ENCODE data around the gene ACP7. TPM values are rescaled to one million over a fixed set of nuclear protein-coding genes. Genes with fewer than 3 reads are reported as not detected.

The ACP7 gene
- total RNA-seq, 1 donor from 2014 or later: 0.31 TPM

DNA sequence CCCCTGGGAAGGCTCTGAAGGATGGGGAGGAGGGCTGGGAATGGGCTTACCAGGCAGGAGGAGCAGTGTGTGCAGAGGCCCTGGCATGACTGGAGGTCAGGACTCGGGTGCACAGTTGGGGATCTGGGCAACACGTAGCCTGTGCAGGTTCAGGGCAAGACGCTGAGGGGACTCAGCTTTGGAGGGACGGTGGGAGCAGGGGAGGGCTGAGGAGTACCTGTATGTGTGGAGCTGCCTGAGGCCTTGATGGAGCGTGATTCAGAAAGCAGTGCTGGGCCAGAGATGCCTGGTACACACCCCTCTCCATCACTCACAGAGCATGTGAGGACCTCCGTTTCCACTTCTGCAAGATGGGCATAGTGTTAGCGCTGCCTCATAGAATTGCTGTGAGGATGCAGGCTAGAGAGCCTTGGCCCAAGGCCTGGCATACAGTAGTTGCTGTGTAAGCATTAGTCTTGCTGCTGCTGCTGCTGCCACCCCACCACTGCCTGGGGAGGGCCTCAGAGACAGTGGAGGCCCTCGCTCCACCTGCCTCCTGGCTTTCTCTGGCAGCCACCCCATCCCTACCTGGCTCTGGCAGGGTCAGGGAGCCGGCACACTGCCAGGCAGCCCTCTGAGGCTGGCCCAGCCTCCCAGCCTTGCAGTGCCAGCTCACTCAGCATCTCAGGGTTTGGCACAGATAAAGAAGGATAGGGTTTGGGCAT lies 43.8 kb downstream of the ACP7 start:
- Mint-ChIP-seq H3K27me3 (no peaks in the 10 kb centered on the region), H3K36me3 (no peaks in the 10 kb centered on the region), H3K27ac (peak overlapping the region; percentile 96), H3K4me1 (ENCODE audit: unreplicated experiment) (peaks cover 65% of the 10 kb centered on the region), H3K4me3 (peak overlapping the region; percentile 97), H3K9me3 (no peaks in the 10 kb centered on the region)
- TF ChIP-seq, protein P1, sequence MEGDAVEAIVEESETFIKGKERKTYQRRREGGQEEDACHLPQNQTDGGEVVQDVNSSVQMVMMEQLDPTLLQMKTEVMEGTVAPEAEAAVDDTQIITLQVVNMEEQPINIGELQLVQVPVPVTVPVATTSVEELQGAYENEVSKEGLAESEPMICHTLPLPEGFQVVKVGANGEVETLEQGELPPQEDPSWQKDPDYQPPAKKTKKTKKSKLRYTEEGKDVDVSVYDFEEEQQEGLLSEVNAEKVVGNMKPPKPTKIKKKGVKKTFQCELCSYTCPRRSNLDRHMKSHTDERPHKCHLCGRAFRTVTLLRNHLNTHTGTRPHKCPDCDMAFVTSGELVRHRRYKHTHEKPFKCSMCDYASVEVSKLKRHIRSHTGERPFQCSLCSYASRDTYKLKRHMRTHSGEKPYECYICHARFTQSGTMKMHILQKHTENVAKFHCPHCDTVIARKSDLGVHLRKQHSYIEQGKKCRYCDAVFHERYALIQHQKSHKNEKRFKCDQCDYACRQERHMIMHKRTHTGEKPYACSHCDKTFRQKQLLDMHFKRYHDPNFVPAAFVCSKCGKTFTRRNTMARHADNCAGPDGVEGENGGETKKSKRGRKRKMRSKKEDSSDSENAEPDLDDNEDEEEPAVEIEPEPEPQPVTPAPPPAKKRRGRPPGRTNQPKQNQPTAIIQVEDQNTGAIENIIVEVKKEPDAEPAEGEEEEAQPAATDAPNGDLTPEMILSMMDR (conservative IDR thresholded peaks at IDR 0.05): no peak
- no peak for DNase-seq (ENCODE audit: extremely low spot score, unreplicated experiment)

DNA sequence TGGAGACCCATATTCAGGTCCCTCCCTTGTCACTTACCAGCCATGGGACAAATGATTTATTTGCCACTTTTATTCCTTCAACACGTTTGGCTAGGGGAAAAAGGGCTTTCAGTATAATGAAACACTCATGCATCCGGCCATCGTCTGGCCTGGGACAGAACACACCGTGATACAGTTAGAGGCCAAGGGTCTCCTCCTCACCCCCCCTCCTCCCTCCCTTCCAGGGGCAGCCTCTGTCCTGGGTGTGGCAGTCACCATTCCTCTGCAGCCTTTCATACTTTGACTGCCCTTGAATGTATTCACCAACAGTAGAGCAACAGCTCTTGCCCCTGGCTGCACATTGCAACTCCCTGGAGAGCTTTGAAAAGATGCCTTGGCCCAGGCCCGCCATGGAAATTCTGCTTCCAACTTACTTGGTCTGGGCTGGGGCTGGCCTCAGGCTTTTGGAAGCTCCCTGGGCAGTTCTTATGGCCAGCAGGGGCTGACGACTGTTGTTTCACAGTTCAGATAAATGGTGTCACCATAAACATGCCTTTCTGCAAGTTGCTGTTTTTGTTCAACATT lies 44.4 kb downstream of the ACP7 start:
- no peaks in the 10 kb centered on the region for H3K36me3 Mint-ChIP-seq
- peak overlapping the region; percentile 67 for H3K27ac Mint-ChIP-seq
- no peak for DNase-seq (ENCODE audit: extremely low spot score, unreplicated experiment)
- H3K9me3 Mint-ChIP-seq: no peaks in the 10 kb centered on the region
- peak overlapping the region; percentile 65 for H3K4me3 Mint-ChIP-seq
- H3K27me3 Mint-ChIP-seq: no peaks in the 10 kb centered on the region
- H3K4me1 Mint-ChIP-seq (ENCODE audit: unreplicated experiment): peaks cover 70% of the 10 kb centered on the region
- TF ChIP-seq, protein P1 (conservative IDR thresholded peaks at IDR 0.05): peak; percentile 17

DNA sequence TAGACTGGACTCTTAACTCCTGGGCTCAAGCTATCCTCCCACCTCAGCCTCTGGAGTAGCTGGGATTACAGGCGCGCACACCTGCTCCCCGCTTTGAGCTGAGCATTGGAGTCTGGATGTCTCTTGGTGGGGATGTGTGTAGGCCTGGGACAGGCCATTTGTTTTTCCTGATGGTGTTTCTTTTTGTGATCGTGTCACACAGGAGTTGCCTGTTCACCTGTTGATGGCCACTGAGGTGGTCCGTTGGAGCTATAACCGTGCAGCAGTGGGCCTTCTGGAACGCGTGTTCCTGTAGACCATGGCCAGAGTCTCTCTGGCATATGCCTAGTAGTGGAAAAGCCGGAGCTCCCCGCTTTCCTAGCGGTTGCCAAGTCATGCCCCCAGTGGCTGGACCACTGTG lies 44.9 kb downstream of the ACP7 start:
- Mint-ChIP-seq H3K27ac (peak overlapping the region; percentile 67), H3K36me3 (no peaks in the 10 kb centered on the region), H3K4me3 (peak overlapping the region; percentile 65), H3K27me3 (no peaks in the 10 kb centered on the region), H3K4me1 (ENCODE audit: unreplicated experiment) (peaks cover 73% of the 10 kb centered on the region), H3K9me3 (no peaks in the 10 kb centered on the region)
- DNase-seq (ENCODE audit: extremely low spot score, unreplicated experiment): no peak
- TF ChIP-seq, protein P1 (conservative IDR thresholded peaks at IDR 0.05): no peak

DNA sequence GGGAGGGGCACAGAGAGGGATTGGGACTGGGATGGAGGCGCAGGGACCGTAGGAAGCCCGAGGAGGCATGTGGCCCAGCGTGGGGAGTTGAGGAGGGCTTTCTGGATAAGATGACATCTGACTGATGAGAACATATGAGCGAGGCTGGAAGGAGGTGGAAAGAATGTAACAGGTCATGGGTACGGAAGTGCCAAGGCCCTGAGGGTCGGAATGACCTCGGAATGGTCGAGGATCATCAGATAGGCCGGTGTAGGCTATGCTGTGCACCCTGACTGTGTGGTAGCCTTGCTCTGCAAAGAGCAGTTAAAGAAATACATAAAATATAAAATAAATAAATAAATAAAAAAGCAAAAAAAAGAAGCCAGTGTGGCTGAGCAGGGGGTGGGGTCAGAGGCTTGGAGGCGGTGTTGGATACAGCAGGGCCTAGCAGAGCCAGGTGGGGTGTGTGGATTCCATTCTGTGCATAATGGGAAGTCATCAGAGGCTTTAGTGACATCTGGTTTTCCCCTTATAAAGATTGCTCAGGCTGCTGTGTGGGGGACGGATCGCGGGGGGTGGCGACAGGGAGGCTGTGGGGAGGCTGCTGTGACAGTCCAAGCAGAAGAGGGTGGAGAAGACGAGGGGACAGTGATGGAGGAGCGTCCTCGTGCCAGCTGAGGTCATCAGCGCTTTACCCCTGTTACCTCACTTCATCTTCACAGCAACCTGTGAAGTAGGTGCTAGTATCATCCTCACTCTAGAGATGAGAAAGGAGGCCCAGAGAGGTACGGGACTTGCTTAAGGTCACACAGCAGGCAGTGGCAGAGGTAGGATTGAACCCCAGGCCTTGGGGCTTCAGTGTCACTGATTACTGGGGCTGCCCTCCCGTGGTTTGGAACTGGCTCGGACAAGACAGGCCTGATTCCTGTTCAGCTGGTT lies 46.4 kb downstream of the ACP7 start:
- H3K27ac Mint-ChIP-seq: peak overlapping the region; percentile 85

DNA sequence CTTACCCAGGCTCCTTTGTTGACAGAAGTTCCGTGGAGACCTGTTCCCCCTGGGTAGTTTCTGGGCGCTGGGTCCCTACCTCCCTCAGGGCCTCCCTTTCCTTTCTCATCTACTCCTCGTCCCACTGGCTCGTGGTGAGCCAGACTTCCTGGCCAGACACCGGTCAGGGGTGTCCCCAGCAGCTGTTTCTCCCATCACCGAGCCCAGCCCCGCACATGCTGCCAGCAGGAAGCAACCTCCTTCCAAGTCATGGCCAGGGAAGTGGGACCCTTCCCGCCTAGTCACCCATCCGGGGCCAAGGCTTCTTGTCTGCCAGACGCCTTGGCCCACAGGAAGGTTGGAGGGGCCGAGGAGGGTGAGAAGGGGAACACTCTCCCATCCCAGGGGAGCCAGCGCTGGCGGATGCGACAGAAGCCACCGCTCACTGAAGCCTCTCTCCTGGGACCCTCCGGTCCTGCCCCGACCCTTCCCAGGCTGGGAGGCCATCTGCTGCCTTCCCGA lies 47.1 kb downstream of the ACP7 start:
- Mint-ChIP-seq H3K36me3 (no peaks in the 10 kb centered on the region), H3K4me1 (ENCODE audit: unreplicated experiment) (peaks cover 66% of the 10 kb centered on the region), H3K9me3 (no peaks in the 10 kb centered on the region), H3K27ac (peak overlapping the region; percentile 85), H3K27me3 (no peaks in the 10 kb centered on the region), H3K4me3 (no peak overlapping the region)
- TF ChIP-seq, protein P1 (conservative IDR thresholded peaks at IDR 0.05): no peak
- no peak for DNase-seq (ENCODE audit: extremely low spot score, unreplicated experiment)

More for the DNA sequence above, 46.4 kb downstream of the ACP7 start:
- no peaks in the 10 kb centered on the region for H3K27me3 Mint-ChIP-seq
- peaks cover 67% of the 10 kb centered on the region for H3K4me1 Mint-ChIP-seq (ENCODE audit: unreplicated experiment)
- H3K4me3 Mint-ChIP-seq: peak overlapping the region; percentile 57
- no peaks in the 10 kb centered on the region for H3K9me3 Mint-ChIP-seq
- no peak for DNase-seq (ENCODE audit: extremely low spot score, unreplicated experiment)
- H3K36me3 Mint-ChIP-seq: no peaks in the 10 kb centered on the region
- TF ChIP-seq, protein P1 (conservative IDR thresholded peaks at IDR 0.05): no peak

Data from type B pancreatic cell (in vitro differentiated cells).